IMR-90 (cell line): ENCODE results near the gene FYB2. TPM values are rescaled to one million over a fixed set of nuclear protein-coding genes. Genes with fewer than 3 reads are reported as not detected.

Experiments
- ATAC-seq: fragments of 200-7000 bp; cut with Tn5 transposase; 2 replicates; pipeline ENCODE4 v1.9.1; 2020; ENCODE audit warnings: low read depth, mild to moderate bottlenecking, moderate library complexity
- BruUV-seq: library from RNA; stranded (reverse); fragments of 400-500 nt; replicated peaks from 2 replicates; lab custom pipeline; 2021; lab: Mats Ljungman, UMichigan
- CTCF ChIA-PET: fragments of 300-600 bp; formaldehyde crosslinking; extraction: SDS; loops from one replicate; lab custom pipeline; 2021; ENCODE audit warnings: antibody characterized with exemption; lab: Yijun Ruan, JAX
- POLR2A ChIA-PET: fragments of 300-600 bp; sonication (Branson Sonifier 250); formaldehyde crosslinking; loops from one replicate; lab custom pipeline; 2022; ENCODE audit warnings: antibody characterized with exemption; ENCODE audit not compliant: unreplicated experiment; lab: Charles Lee
- DNase-seq: peaks from one replicate; pipeline ENCODE4 v3.0.0; 2013
- H2AFZ ChIP-seq: replicated peaks from 2 replicates; pipeline ENCODE3; 2013; ENCODE audit warnings: low read length, mild to moderate bottlenecking; ENCODE audit not compliant: poor library complexity
- H2AK5ac ChIP-seq: 2 replicates; pipeline ENCODE4 v1.6.1; 2013; ENCODE audit warnings: low read depth, low read length, inconsistent platforms
- H2AK9ac ChIP-seq: replicated peaks from 2 replicates; pipeline ENCODE3; 2013; ENCODE audit warnings: mild to moderate bottlenecking, low read depth, low read length, moderate library complexity; ENCODE audit not compliant: poor library complexity
- H2BK120ac ChIP-seq: 2 replicates; pipeline ENCODE4 v1.6.1; 2013; ENCODE audit warnings: low read depth, low read length, inconsistent platforms
- H2BK15ac ChIP-seq: 3 replicates; pipeline ENCODE4 v1.6.1; 2013; ENCODE audit warnings: low read depth, low read length, inconsistent platforms
- H2BK20ac ChIP-seq: 2 replicates; pipeline ENCODE4 v1.6.1; 2013; ENCODE audit warnings: low read depth, mild to moderate bottlenecking, inconsistent platforms, low read length, moderate library complexity
- H2BK5ac ChIP-seq: 2 replicates; pipeline ENCODE4 v1.6.1; 2013; ENCODE audit warnings: mild to moderate bottlenecking, low read depth, low read length, inconsistent platforms; ENCODE audit not compliant: poor library complexity, severe bottlenecking
- H3K14ac ChIP-seq: replicated peaks from 2 replicates; pipeline ENCODE4 v1.6.1; 2013; ENCODE audit warnings: low read depth, low read length, inconsistent platforms
- H3K18ac ChIP-seq: 2 replicates; pipeline ENCODE4 v1.6.1; 2013; ENCODE audit warnings: low read depth, low read length, control low read depth
- H3K23ac ChIP-seq: 2 replicates; pipeline ENCODE4 v1.6.1; 2013; ENCODE audit warnings: low read depth, low read length, inconsistent platforms
- H3K27ac ChIP-seq: 2 replicates; pipeline ENCODE4 v1.5.1; 2013; ENCODE audit warnings: mild to moderate bottlenecking, control low read depth, low read length; ENCODE audit not compliant: insufficient read depth
- H3K27me3 ChIP-seq: 2 replicates; pipeline ENCODE4 v1.6.1; 2013; ENCODE audit warnings: low read length; ENCODE audit not compliant: control insufficient read depth, insufficient read depth
- H3K36me3 ChIP-seq: 2 replicates; pipeline ENCODE4 v1.6.1; 2013; ENCODE audit warnings: low read length, mixed read lengths; ENCODE audit not compliant: control insufficient read depth, insufficient read depth
- H3K4ac ChIP-seq: 2 replicates; pipeline ENCODE4 v1.6.1; 2013; ENCODE audit warnings: low read depth, low read length, inconsistent platforms
- H3K4me1 ChIP-seq: 2 replicates; pipeline ENCODE4 v1.6.1; 2013; ENCODE audit warnings: low read length, mixed read lengths; ENCODE audit not compliant: control insufficient read depth, insufficient read depth
- H3K4me2 ChIP-seq: 2 replicates; pipeline ENCODE4 v1.6.1; 2013; ENCODE audit warnings: low read depth, mild to moderate bottlenecking, control low read depth, low read length, moderate library complexity
- H3K4me3 ChIP-seq: 2 replicates; pipeline ENCODE4 v1.5.1; 2013; ENCODE audit warnings: low read depth, mild to moderate bottlenecking, control low read depth, low read length, moderate library complexity; ENCODE audit not compliant: insufficient read depth
- H3K56ac ChIP-seq: 2 replicates; pipeline ENCODE4 v1.6.1; 2013; ENCODE audit warnings: low read length, inconsistent platforms; ENCODE audit not compliant: insufficient read depth; ENCODE audit errors: extremely low read depth
- H3K79me1 ChIP-seq, 2 experiments: 2 replicates each; pipeline ENCODE4 v1.6.1; 2013; ENCODE audit warnings: low read length in 2 of 2, inconsistent platforms in 1 of 2, low read depth in 1 of 2
- H3K9ac ChIP-seq: 2 replicates; pipeline ENCODE4 v1.6.1; 2013; ENCODE audit warnings: low read depth, low read length, control low read depth
- H3K9me1 ChIP-seq: 2 replicates; pipeline ENCODE4 v1.6.1; 2013; ENCODE audit warnings: low read length, inconsistent platforms; ENCODE audit not compliant: insufficient read depth
- H3K9me3 ChIP-seq: 2 replicates; pipeline ENCODE4 v1.6.1; 2013; ENCODE audit warnings: low read length; ENCODE audit not compliant: control insufficient read depth, insufficient read depth
- H4K20me1 ChIP-seq: 2 replicates; pipeline ENCODE4 v1.6.1; 2013; ENCODE audit warnings: low read length, inconsistent platforms; ENCODE audit not compliant: insufficient read depth
- H4K5ac ChIP-seq: 2 replicates; pipeline ENCODE4 v1.6.1; 2013; ENCODE audit warnings: mild to moderate bottlenecking, low read depth, low read length, control low read depth
- H4K8ac ChIP-seq, 2 experiments: 2 replicates each; pipeline ENCODE4 v1.6.1; 2013; ENCODE audit warnings: low read depth in 2 of 2, low read length in 2 of 2, control low read depth in 1 of 2, inconsistent platforms in 1 of 2
- H4K91ac ChIP-seq: 2 replicates; pipeline ENCODE4 v1.6.1; 2013; ENCODE audit warnings: low read depth, low read length, inconsistent platforms; ENCODE audit not compliant: insufficient read depth
- BHLHE40 ChIP-seq: fragments of 150-350 bp; IDR thresholded peaks from 2 replicates; pipeline ENCODE4 v1.6.1; 2016; ENCODE audit warnings: mild to moderate bottlenecking, low read depth, low read length
- CEBPB ChIP-seq: IDR thresholded peaks from 2 replicates; pipeline ENCODE4 v1.6.1; 2012; ENCODE audit warnings: low read depth, low read length, improper control_type of control experiment
- FOS ChIP-seq: fragments of 150-350 bp; IDR thresholded peaks from 2 replicates; pipeline ENCODE4 v1.6.1; 2016; ENCODE audit warnings: low read depth, low read length
- MAFK ChIP-seq: IDR thresholded peaks from 2 replicates; pipeline ENCODE4 v1.6.1; 2012; ENCODE audit warnings: low read depth, low read length, improper control_type of control experiment
- MAZ ChIP-seq: IDR thresholded peaks from 2 replicates; pipeline ENCODE4 v1.6.1; 2012; ENCODE audit warnings: low read depth, mild to moderate bottlenecking, low read length, improper control_type of control experiment, moderate library complexity, borderline replicate concordance
- MXI1 ChIP-seq: IDR thresholded peaks from 2 replicates; pipeline ENCODE4 v1.6.1; 2012; ENCODE audit warnings: low read depth, mild to moderate bottlenecking, low read length, moderate library complexity, borderline replicate concordance
- NFE2L2 ChIP-seq: fragments of 150-350 bp; IDR thresholded peaks from 2 replicates; pipeline ENCODE4 v1.6.1; 2016; ENCODE audit warnings: low read depth, mild to moderate bottlenecking, low read length
- POLR2A ChIP-seq: IDR thresholded peaks from 2 replicates; pipeline ENCODE4 v1.6.1; 2012; ENCODE audit warnings: mild to moderate bottlenecking, low read depth, low read length
- RAD21 ChIP-seq: IDR thresholded peaks from 2 replicates; pipeline ENCODE4 v1.6.1; 2012; ENCODE audit warnings: low read length, improper control_type of control experiment
- RCOR1 ChIP-seq: IDR thresholded peaks from 2 replicates; pipeline ENCODE4 v1.6.1; 2012; ENCODE audit warnings: mild to moderate bottlenecking, low read length, improper control_type of control experiment; ENCODE audit not compliant: insufficient replicate concordance
- RFX5 ChIP-seq: IDR thresholded peaks from 2 replicates; pipeline ENCODE4 v1.8.0; 2012; ENCODE audit warnings: low read depth, mild to moderate bottlenecking, low read length, moderate library complexity
- USF2 ChIP-seq: fragments of 150-350 bp; IDR thresholded peaks from 2 replicates; pipeline ENCODE4 v1.6.1; 2017; ENCODE audit warnings: mild to moderate bottlenecking, antibody characterized with exemption, low read length, low read depth
- dilution Hi-C: fragments of 300-500 bp; cut with HindIII; formaldehyde crosslinking; loops from one replicate; pipeline ENCODE4 v1.14.3; 2018; ENCODE audit warnings: low sequenced_read_pairs; ENCODE audit not compliant: unreplicated experiment
- in situ Hi-C: fragments of 300-500 bp; cut with MboI; formaldehyde crosslinking; loops from 3 replicates; pipeline ENCODE4 v1.14.3; 2019; ENCODE audit warnings: low sequenced_read_pairs, inconsistent platforms, mixed read lengths
- intact Hi-C: fragments of 100-400 bp; cut with micrococcal nuclease; formaldehyde crosslinking; loops from 2 replicates; pipeline ENCODE4 v1.10.0; 2022
- polyA plus RNA-seq, 3 experiments: library from polyadenylated mRNA; depleted of rRNA; stranded (reverse); fragments of >200 nt; gene quantifications; 2 replicates each; pipeline ENCODE4 v1.2.3, GENCODE V29; 2012; ENCODE audit warnings: low replicate concordance in 1 of 3
- total RNA-seq: library from RNA; depleted of rRNA; stranded (reverse); fragments of >200 nt; gene quantifications from 2 replicates; pipeline ENCODE4 v1.2.3, GENCODE V29; 2012

FYB2 gene
- total and polyA plus RNA-seq, 2 of the 4 experiments (the other 2 are of a cell fraction): under 0.01 TPM; not detected in 1

- Histone ChIP-seq H3K56ac (no peak overlapping the region), H3K4me3 (no peak overlapping the region), H3K18ac (no peak overlapping the region), H4K5ac (no peak overlapping the region), H2BK5ac (no peak overlapping the region), H3K4me1 (peaks cover 8% of the 10 kb centered on the region), H3K4ac (no peak overlapping the region), H2BK120ac (no peak overlapping the region), H3K27ac (no peak overlapping the region), H2BK15ac (no peak overlapping the region), H2AK5ac (no peak overlapping the region), H3K14ac (no peak overlapping the region), H4K91ac (no peak overlapping the region), H2AK9ac (no peak overlapping the region), H3K4me2 (no peak overlapping the region), H4K20me1 (no peaks in the 10 kb centered on the region), H3K36me3 (no peaks in the 10 kb centered on the region), H3K27me3 (no peaks in the 10 kb centered on the region), H4K8ac (no peak overlapping the region), H3K79me1 (no peaks in the 10 kb centered on the region), H2AFZ (no peak overlapping the region), H3K9me3 (no peaks in the 10 kb centered on the region), H3K23ac (no peak overlapping the region), H3K9ac (no peak overlapping the region), H3K9me1 (peaks cover 9% of the 10 kb centered on the region), H2BK20ac (no peak overlapping the region)
- TF ChIP-seq RFX5 (no peak), MAFK (no peak), BHLHE40 (no peak), POLR2A (no peak), FOS (no peak), USF2 (no peak), RCOR1 (no peak), NFE2L2 (no peak), RAD21 (no peak), CEBPB (no peak), MAZ (no peak), MXI1 (no peak)
- CTCF ChIA-PET: no interaction called here
- in situ Hi-C loops: loop anchor here (25.0 kb wide), 1 partner anchor 660 kb away; no protein-coding TSS in a partner anchor
- no TSS peak for BruUV-seq
- intact Hi-C loops: loop anchor here (10.0 kb wide), 1 partner anchor 523 kb away; no protein-coding TSS in a partner anchor
- DNase-seq: no peak
- ATAC-seq: no peak
- dilution Hi-C loops: no loop called here
- POLR2A ChIA-PET: no interaction called here
These were observed 8.5 kb upstream of the FYB2 start for GRCh38 chr1:56827711-56828110.
